Suppressor macrophage (primary cell): ENCODE results near the gene ADGB.
"Not testable (repeated sequence)": the region's sequence is repeated elsewhere in the genome, so short reads cannot be mapped to it uniquely, and the experiment has no call there.

Source experiments
- DNase-seq, 4 experiments: peaks; one replicate each; pipeline ENCODE4 v3.0.0-alpha.2; 2020 to 2022
- total RNA-seq, 17 experiments: gene quantifications; one replicate each; lab custom pipeline; 2026; ENCODE audit warnings: mixed read lengths in 6 of 17, inconsistent platforms in 3 of 17; lab: John Stamatoyannopoulos, UW

The ADGB gene
- 0 to 10.9 (median 3.6) reads per million in 17 experiments for total RNA-seq

GRCh38 chr6:146598772-146599405 lies at the start of gene ADGB:
ADGB (plus strand) TSS chr6:146598972; CDS start chr6:146599041, 69 bp downstream.
- DNase-seq, result peak; percentile 73 to 92 (median 83)

GRCh38 chr6:146550911-146551310 lies 47.9 kb upstream of the ADGB start:
- DNase-seq, result peak in 1 of 4 experiments; percentile 28

GRCh38 chr6:146551545-146551944 lies 47.2 kb upstream of the ADGB start:
- DNase-seq, result no peak

GRCh38 chr6:146553377-146554135 lies 45.2 kb upstream of the ADGB start:
- DNase-seq, result no peak

GRCh38 chr6:146560607-146561006 lies 38.2 kb upstream of the ADGB start:
- DNase-seq, result peak in 2 of 4 experiments; percentile 46 to 55

GRCh38 chr6:146566661-146567060 lies 32.1 kb upstream of the ADGB start:
- DNase-seq, result not testable (repeated sequence)

GRCh38 chr6:146568619-146569018 lies 30.2 kb upstream of the ADGB start:
- not testable (repeated sequence) for DNase-seq

GRCh38 chr6:146574211-146574610 lies 24.6 kb upstream of the ADGB start:
- DNase-seq, result peak in 2 of 4 experiments; percentile 33 to 59

- peak in 1 of 4 experiments; percentile 38 for DNase-seq
These were observed 20.7 kb upstream of the ADGB start for GRCh38 chr6:146578054-146578453.

GRCh38 chr6:146581968-146582367 lies 16.8 kb upstream of the ADGB start:
- peak; percentile 18 to 80 (median 39) for DNase-seq

- DNase-seq, result peak; percentile 89 to 98 (median 94)
These were observed 15.9 kb upstream of the ADGB start for GRCh38 chr6:146582857-146583256.

GRCh38 chr6:146583966-146584365 lies 14.8 kb upstream of the ADGB start:
- DNase-seq, result peak in 1 of 4 experiments; percentile 55

GRCh38 chr6:146587459-146587858 lies 11.3 kb upstream of the ADGB start:
- peak; percentile 32 to 64 (median 50) for DNase-seq

GRCh38 chr6:146590492-146590891 lies 8.3 kb upstream of the ADGB start:
- DNase-seq, result peak; percentile 36 to 58 (median 53)

- no peak for DNase-seq
These were observed 6.3 kb upstream of the ADGB start for GRCh38 chr6:146592451-146592850.

- DNase-seq, result peak; percentile 26 to 72 (median 66)
These were observed 4.8 kb upstream of the ADGB start for GRCh38 chr6:146593986-146594385.

- peak; percentile 66 to 91 (median 78) for DNase-seq
These were observed 4.3 kb upstream of the ADGB start for GRCh38 chr6:146594495-146594894.

GRCh38 chr6:146595972-146596731 lies 2.6 kb upstream of the ADGB start:
- DNase-seq, result peak; percentile 80 to 95 (median 89)

- DNase-seq, result no peak
These were observed 2.6 kb downstream of the ADGB start for GRCh38 chr6:146601352-146601751.

GRCh38 chr6:146602526-146602925 lies 3.8 kb downstream of the ADGB start:
- no peak for DNase-seq

GRCh38 chr6:146613947-146614346 lies 15.2 kb downstream of the ADGB start:
- no peak for DNase-seq

- peak; percentile 26 to 74 (median 47) for DNase-seq
These were observed 21.9 kb downstream of the ADGB start for GRCh38 chr6:146620655-146621054.

GRCh38 chr6:146628350-146628749 lies 29.6 kb downstream of the ADGB start:
- no peak for DNase-seq
